ENCODE measurements around the gene MRAS.

DNA sequence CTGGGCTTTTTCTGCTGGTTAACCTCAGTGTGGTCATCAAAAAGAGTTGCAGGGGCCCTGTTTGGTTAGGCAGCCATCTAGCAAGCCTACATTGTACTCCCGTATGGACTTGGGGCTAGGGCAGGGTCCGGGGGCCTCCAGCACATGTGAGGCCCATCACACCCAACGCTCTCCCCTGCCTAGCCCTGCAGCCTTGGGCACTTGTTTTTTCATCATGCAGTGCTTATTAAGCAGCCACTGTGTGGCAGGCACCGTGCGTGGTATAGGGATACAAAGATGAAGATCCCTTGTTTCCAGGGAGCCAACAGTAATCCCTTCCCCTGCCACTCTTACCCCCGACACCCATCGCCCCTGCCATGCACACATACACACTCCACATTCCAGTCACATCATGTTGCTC, 14.2 kb downstream of the MRAS start:
- TF ChIP-seq, protein P1, sequence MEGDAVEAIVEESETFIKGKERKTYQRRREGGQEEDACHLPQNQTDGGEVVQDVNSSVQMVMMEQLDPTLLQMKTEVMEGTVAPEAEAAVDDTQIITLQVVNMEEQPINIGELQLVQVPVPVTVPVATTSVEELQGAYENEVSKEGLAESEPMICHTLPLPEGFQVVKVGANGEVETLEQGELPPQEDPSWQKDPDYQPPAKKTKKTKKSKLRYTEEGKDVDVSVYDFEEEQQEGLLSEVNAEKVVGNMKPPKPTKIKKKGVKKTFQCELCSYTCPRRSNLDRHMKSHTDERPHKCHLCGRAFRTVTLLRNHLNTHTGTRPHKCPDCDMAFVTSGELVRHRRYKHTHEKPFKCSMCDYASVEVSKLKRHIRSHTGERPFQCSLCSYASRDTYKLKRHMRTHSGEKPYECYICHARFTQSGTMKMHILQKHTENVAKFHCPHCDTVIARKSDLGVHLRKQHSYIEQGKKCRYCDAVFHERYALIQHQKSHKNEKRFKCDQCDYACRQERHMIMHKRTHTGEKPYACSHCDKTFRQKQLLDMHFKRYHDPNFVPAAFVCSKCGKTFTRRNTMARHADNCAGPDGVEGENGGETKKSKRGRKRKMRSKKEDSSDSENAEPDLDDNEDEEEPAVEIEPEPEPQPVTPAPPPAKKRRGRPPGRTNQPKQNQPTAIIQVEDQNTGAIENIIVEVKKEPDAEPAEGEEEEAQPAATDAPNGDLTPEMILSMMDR (conservative IDR thresholded peaks at IDR 0.05; ENCODE audit: low read depth, low read length): no peak
- TF ChIP-seq MAZ (IDR thresholded peaks at IDR 0.05; ENCODE audit: borderline replicate concordance, low read depth, low read length) (no peak), POLR2A (IDR thresholded peaks at IDR 0.05; ENCODE audit: low read depth, low read length) (no peak), NFE2L2 (IDR thresholded peaks at IDR 0.05; ENCODE audit: low read depth, low read length) (no peak), CHD1 (IDR thresholded peaks at IDR 0.05; ENCODE audit: low read depth, low read length) (no peak), CEBPB (IDR thresholded peaks at IDR 0.05; ENCODE audit: low read depth, low read length) (no peak), BHLHE40 (IDR thresholded peaks at IDR 0.05; ENCODE audit: low read depth, low read length) (no peak), MAFK (IDR thresholded peaks at IDR 0.05; ENCODE audit: low read depth, low read length) (no peak), MXI1 (IDR thresholded peaks at IDR 0.05; ENCODE audit: borderline replicate concordance, low read depth, low read length) (no peak)
- TF ChIP-seq, protein P2, sequence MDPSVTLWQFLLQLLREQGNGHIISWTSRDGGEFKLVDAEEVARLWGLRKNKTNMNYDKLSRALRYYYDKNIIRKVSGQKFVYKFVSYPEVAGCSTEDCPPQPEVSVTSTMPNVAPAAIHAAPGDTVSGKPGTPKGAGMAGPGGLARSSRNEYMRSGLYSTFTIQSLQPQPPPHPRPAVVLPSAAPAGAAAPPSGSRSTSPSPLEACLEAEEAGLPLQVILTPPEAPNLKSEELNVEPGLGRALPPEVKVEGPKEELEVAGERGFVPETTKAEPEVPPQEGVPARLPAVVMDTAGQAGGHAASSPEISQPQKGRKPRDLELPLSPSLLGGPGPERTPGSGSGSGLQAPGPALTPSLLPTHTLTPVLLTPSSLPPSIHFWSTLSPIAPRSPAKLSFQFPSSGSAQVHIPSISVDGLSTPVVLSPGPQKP (IDR thresholded peaks at IDR 0.05; ENCODE audit: borderline replicate concordance, low read depth, low read length): no peak
- TF ChIP-seq, protein P3, sequence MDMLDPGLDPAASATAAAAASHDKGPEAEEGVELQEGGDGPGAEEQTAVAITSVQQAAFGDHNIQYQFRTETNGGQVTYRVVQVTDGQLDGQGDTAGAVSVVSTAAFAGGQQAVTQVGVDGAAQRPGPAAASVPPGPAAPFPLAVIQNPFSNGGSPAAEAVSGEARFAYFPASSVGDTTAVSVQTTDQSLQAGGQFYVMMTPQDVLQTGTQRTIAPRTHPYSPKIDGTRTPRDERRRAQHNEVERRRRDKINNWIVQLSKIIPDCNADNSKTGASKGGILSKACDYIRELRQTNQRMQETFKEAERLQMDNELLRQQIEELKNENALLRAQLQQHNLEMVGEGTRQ (IDR thresholded peaks at IDR 0.05; ENCODE audit: low read depth, low read length): no peak
